Endothelial cell of umbilical vein (primary cell): ENCODE results near the gene ERO1B. TPM values are rescaled to one million over a fixed set of nuclear protein-coding genes. Genes with fewer than 3 reads are reported as not detected.

Source experiments
- BruUV-seq: library from RNA; stranded (reverse); fragments of 400-500 nt; replicated peaks from 2 replicates; lab custom pipeline; 2021; lab: Mats Ljungman, UMichigan
- CTCF ChIA-PET: fragments of 300-600, 350-600 bp; sonication (Branson Sonifier 250); formaldehyde crosslinking; loops from one replicate; lab custom pipeline; 2021; ENCODE audit warnings: antibody characterized with exemption, inconsistent platforms; lab: Charles Lee
- POLR2A ChIA-PET: fragments of 300-600, 350-600 bp; sonication (Branson Sonifier 250); formaldehyde crosslinking; loops from one replicate; lab custom pipeline; 2021; ENCODE audit warnings: antibody characterized with exemption, inconsistent platforms; lab: Charles Lee
- DNase-seq: peaks from one replicate; pipeline ENCODE4 v3.0.0-alpha.2; 2011; ENCODE audit warnings: low read depth, low spot score
- FAIRE-seq: peaks from 2 replicates; lab custom pipeline; 2011; peaks lifted over from hg19 to GRCh38; lab: Jason Lieb, UNC
- H2AFZ ChIP-seq: 2 replicates; pipeline ENCODE4 v1.6.0; 2012; ENCODE audit warnings: low read depth, low read length, control low read depth, inconsistent platforms
- H3K27ac ChIP-seq: 2 replicates; pipeline ENCODE4 v1.5.1; 2011; ENCODE audit warnings: low read depth, mild to moderate bottlenecking, control low read depth, low read length, moderate library complexity; ENCODE audit not compliant: insufficient read depth
- H3K27me3 ChIP-seq, 2 experiments: 2 replicates each; pipeline versions ENCODE4 v1.6.0 to v1.6.1; 2011; ENCODE audit warnings: low read length in 2 of 2, mixed read lengths in 1 of 2; ENCODE audit not compliant: control insufficient read depth in 2 of 2, insufficient read depth in 2 of 2
- H3K36me3 ChIP-seq, 2 experiments: 2 replicates in 1 of 2; 3 replicates in 1 of 2; pipeline ENCODE4 v1.5.1; 2011; ENCODE audit warnings: low read length in 2 of 2, mild to moderate bottlenecking in 1 of 2, moderate library complexity in 1 of 2; ENCODE audit not compliant: control insufficient read depth in 2 of 2, insufficient read depth in 2 of 2; ENCODE audit errors: extremely low read depth in 1 of 2
- H3K4me1 ChIP-seq: 3 replicates; pipeline ENCODE4 v1.5.1; 2011; ENCODE audit warnings: mild to moderate bottlenecking, low read length; ENCODE audit not compliant: control insufficient read depth, insufficient read depth; ENCODE audit errors: extremely low read depth
- H3K4me2 ChIP-seq: 2 replicates; pipeline ENCODE4 v1.6.1; 2011; ENCODE audit warnings: low read length, control low read depth, mixed read lengths; ENCODE audit not compliant: insufficient read depth
- H3K4me3 ChIP-seq, 3 experiments: fragments of 200-600 bp in 1 of 3; sonication (generic), shearing (Covaris generic) in 1 of 3; replicated peaks in 1 of 3; 2 replicates each; pipeline ENCODE4 v1.5.1; 2011 to 2016; ENCODE audit warnings: control low read depth in 3 of 3, low read length in 3 of 3, mild to moderate bottlenecking in 2 of 3, inconsistent platforms in 1 of 3, low read depth in 1 of 3, moderate library complexity in 1 of 3; ENCODE audit not compliant: insufficient read depth in 1 of 3
- H3K79me2 ChIP-seq: 2 replicates; pipeline ENCODE4 v1.6.0; 2012; ENCODE audit warnings: low read length, inconsistent platforms; ENCODE audit not compliant: control insufficient read depth, insufficient read depth
- H3K9ac ChIP-seq: replicated peaks from 2 replicates; pipeline ENCODE3; 2011; ENCODE audit warnings: low read length, control low read depth; ENCODE audit not compliant: insufficient read depth; ENCODE audit errors: extremely low read depth
- H3K9me1 ChIP-seq: replicated peaks from 3 replicates; pipeline ENCODE4 v1.6.0; 2011; ENCODE audit warnings: mild to moderate bottlenecking, low read length; ENCODE audit not compliant: control insufficient read depth, insufficient read depth; ENCODE audit errors: extremely low read depth
- H3K9me3 ChIP-seq: replicated peaks from 2 replicates; pipeline ENCODE4 v1.5.1; 2012; ENCODE audit warnings: low read length, inconsistent platforms; ENCODE audit not compliant: control insufficient read depth, insufficient read depth
- H4K20me1 ChIP-seq: replicated peaks from 2 replicates; pipeline ENCODE3; 2011; ENCODE audit warnings: mild to moderate bottlenecking, low read length; ENCODE audit not compliant: control insufficient read depth, insufficient read depth; ENCODE audit errors: extremely low read depth
- EZH2 ChIP-seq: IDR thresholded peaks from 2 replicates; pipeline ENCODE4 v1.6.1; 2012; ENCODE audit warnings: borderline replicate concordance, low read depth, mild to moderate bottlenecking, moderate library complexity, low read length, inconsistent platforms; ENCODE audit not compliant: severe bottlenecking
- GATA2 ChIP-seq: IDR thresholded peaks from 2 replicates; pipeline ENCODE4 v1.7.0; 2011; ENCODE audit warnings: low read depth, mild to moderate bottlenecking, moderate library complexity, mixed read lengths, low read length; ENCODE audit not compliant: insufficient read length, insufficient read depth
- JUN ChIP-seq: IDR thresholded peaks from 2 replicates; pipeline ENCODE4 v1.6.1; 2011; ENCODE audit warnings: borderline replicate concordance, low read depth; ENCODE audit not compliant: insufficient read length, insufficient read depth
- MYC ChIP-seq: IDR thresholded peaks from one replicate; pipeline ENCODE4 v1.6.1; 2011; ENCODE audit warnings: mild to moderate bottlenecking, low read depth, low read length
- POLR2A ChIP-seq: IDR thresholded peaks from 2 replicates; pipeline ENCODE4 v1.6.1; 2012; ENCODE audit warnings: low read depth, mild to moderate bottlenecking, control low read depth, low read length
- dilution Hi-C: fragments of 300-500 bp; cut with MboI; formaldehyde crosslinking; loops from one replicate; pipeline ENCODE4 v1.15.0; 2019; ENCODE audit warnings: low sequenced_read_pairs; ENCODE audit not compliant: extremely low pct_ligation_motif_present
- intact Hi-C: fragments of 100-400 bp; cut with micrococcal nuclease; formaldehyde crosslinking; loops from one replicate; pipeline ENCODE4 v1.10.0; 2022
- polyA plus RNA-seq, 4 experiments: library from polyadenylated mRNA; depleted of rRNA in 3 of 4; stranded (reverse) in 3 of 4; unstranded in 1 of 4; fragments of >200 nt; gene quantifications; 2 replicates each; pipeline versions ENCODE4 v1.2.1 to v1.2.3, GENCODE V29; 2011 to 2012; ENCODE audit warnings: missing spikeins in 1 of 4
- small RNA-seq: library from RNA; depleted of rRNA; stranded (forward); fragments of <200 nt; gene quantifications from one replicate; pipeline ENCODE3, GENCODE V24; 2012; ENCODE audit warnings: low replicate concordance, low read depth; ENCODE audit not compliant: insufficient read depth, insufficient read length
- total RNA-seq: library from RNA; stranded (reverse); gene quantifications from 2 replicates; pipeline ENCODE4 v1.2.3, GENCODE V29; 2021

The ERO1B gene
- total and polyA plus RNA-seq, 2 donors (not counting 3 experiments of a cell fraction or from before 2014, with no cell fraction given), result 1.9 to 3.6 TPM

GRCh38 chr1:236166041-236166440 lies 115.7 kb downstream of the ERO1B start:
- Histone ChIP-seq H3K27ac (no peak overlapping the region), H4K20me1 (no peaks in the 10 kb centered on the region), H3K4me2 (no peak overlapping the region), H2AFZ (no peak overlapping the region), H3K9me3 (no peaks in the 10 kb centered on the region), H3K9ac (no peak overlapping the region), H3K27me3 (no peaks in the 10 kb centered on the region), H3K79me2 (no peaks in the 10 kb centered on the region), H3K36me3 (peaks cover 0 to 2% of the 10 kb centered on the region in 2 experiments), H3K9me1 (no peaks in the 10 kb centered on the region), H3K4me1 (no peaks in the 10 kb centered on the region), H3K4me3 (no peak overlapping the region)
- TF ChIP-seq POLR2A, result no peak
- TF ChIP-seq MYC, result no peak
- TF ChIP-seq JUN, result no peak
- TF ChIP-seq EZH2, result no peak
- TF ChIP-seq GATA2, result no peak
- no peak for DNase-seq
- no peak for FAIRE-seq
- CTCF ChIA-PET, result interaction anchor here (1.4 kb wide), 1 partner anchor 11 kb away, joined by 3 read pairs; no protein-coding TSS in a partner anchor
- dilution Hi-C loops, result no loop called here
- intact Hi-C loops, result no loop called here
- BruUV-seq, result no TSS peak
- POLR2A ChIA-PET, result no interaction called here

Small RNAs within 50 kb of the gene (small RNA-seq; reads per million reads assigned to genes)
- 30.9 reads per million, percentile 87 among the genes with 10 or more reads in this experiment for gene RNU2-70P

Other genes with a start within 250 kb of the ERO1B start
- 87.0 and 102 TPM in 2 replicates for gene NID1, start 216.9 kb downstream of the ERO1B start, total RNA-seq
- 87.8 and 109 TPM in 2 replicates for gene NID1, start 216.9 kb downstream of the ERO1B start, polyA plus RNA-seq
- 11.9 and 12.1 TPM in 2 replicates for gene GPR137B, start 139.4 kb downstream of the ERO1B start, total RNA-seq
- gene GPR137B, start 139.4 kb downstream of the ERO1B start, polyA plus RNA-seq, result 7.8 and 9.0 TPM in 2 replicates
- not detected in 2 replicates for gene EDARADD, start 112.3 kb upstream of the ERO1B start, total RNA-seq
- 0.03 TPM in 1 of 2 replicates, not detected in the other for gene EDARADD, start 112.3 kb upstream of the ERO1B start, polyA plus RNA-seq
- 48.1 and 49.9 TPM in 2 replicates for gene LGALS8, start 242.0 kb upstream of the ERO1B start, total RNA-seq
- 36.7 and 45.6 TPM in 2 replicates for gene LGALS8, start 242.0 kb upstream of the ERO1B start, polyA plus RNA-seq